Kasumi-1 (cell line): ENCODE measurements around the gene AUTS2.

ENCODE experiments used
- DNase-seq, 2 experiments: peaks; one replicate each; lab custom pipeline; 2025; lab: John Stamatoyannopoulos, UW

The AUTS2 gene

DNA sequence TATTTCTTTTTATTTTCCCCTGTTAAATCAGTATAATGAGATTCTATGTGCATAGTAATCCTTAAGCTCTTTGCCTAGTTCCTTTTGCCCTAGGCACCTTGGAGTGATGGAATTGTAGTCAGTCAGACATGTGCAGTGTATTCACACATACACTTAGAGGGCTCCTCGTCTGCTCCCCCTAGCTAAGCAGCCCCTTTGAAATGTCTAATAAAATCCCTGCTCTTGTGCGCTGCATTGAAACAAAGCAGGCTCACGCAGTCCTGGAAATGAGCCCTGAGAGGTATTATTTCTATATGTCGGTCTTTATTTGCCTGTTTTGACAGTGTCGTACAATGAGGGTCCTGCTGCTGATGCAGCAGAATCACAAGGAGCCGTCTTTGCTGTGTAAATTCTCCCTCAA is 258.7 kb downstream of the AUTS2 start:
- DNase-seq: no peak

DNA sequence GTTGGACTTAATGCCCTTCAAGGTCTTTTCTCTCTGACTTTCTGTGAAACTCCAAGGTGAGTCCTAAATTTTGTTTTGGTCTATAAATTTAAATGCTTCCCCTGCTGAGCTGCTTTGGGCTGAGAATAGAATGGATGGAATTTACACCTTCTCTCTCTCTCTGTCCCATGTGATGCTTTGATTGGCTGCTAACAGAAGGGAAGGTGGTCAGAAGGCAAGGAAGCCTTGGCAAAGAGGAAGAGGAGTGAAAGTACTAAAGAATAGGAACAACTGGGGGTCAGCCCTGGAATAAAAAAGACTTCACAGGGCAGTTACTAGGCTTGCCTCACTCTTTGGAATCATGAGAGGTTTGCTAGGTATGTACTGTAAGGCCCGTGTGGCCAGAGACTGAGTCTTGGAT is 260.2 kb downstream of the AUTS2 start:
- no peak for DNase-seq

DNA sequence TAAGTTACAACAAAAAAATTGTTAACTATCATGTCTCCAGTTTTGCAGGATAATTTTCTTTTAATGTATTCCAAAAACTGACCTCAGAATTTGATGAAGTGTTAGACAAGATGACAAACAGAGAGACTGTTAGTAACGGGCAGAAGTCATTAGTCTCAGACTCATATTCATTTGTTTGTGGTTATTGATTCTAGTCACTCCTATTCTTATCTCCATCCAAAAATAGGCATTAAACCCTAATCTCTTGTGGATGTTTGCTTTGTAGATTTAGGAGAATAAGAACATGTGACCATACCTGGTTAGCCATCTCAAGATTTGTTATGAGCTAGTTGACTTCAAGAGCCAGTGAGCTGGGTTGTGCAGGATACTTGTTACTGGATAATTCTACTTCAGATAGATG is 261.1 kb downstream of the AUTS2 start:
- no peak for DNase-seq

DNA sequence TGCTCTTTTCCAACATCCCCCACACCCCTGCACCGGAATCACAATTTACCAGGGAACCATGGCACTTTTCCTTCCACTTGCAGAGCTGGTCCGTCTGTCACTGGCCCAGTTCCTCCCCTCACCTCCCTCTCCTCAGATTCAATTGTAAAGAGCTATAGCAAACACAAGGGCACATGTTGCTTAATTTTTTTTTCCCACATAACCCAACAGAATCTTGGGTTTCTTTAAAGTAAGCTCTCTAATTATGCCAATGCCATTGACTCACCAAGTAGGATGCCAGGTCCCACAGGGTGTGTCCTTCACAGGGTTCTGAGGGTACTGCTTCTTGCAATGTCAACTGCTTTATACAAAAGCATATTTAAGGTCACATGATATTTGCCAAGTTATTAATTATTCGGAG is 262.2 kb downstream of the AUTS2 start:
- no peak for DNase-seq

DNA sequence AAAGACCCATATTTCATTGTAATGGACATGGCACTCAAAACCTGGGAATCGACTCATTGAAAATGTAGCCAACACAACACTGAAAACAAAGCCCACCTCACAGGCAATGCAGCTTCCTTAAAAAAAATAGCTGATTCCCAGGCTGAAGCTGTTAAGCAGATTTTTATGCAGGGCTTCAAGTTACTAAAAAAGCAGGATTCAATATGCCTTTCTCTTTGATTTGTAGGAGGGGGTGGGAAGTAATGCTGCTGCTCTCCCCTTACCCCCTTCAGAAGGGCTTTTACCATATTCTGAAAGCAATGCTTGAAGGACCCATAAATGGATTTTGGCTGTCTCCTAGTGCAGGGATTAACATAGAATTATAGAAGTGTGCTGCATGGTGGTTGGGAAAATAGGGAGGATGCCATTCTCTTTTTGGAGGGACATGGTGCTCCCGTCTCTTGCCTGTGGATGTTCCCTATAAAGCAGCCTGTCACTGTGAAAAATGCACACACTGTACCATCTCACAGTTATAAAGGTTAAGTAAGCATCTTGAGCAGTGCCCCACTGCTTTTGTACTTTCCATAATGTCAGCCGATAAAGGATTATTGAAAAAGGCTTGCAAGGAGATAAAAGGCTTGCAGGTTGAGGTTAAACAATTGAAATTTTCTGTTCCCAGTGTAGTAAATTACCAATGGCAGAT is 262.8 kb downstream of the AUTS2 start:
- no peak for DNase-seq

DNA sequence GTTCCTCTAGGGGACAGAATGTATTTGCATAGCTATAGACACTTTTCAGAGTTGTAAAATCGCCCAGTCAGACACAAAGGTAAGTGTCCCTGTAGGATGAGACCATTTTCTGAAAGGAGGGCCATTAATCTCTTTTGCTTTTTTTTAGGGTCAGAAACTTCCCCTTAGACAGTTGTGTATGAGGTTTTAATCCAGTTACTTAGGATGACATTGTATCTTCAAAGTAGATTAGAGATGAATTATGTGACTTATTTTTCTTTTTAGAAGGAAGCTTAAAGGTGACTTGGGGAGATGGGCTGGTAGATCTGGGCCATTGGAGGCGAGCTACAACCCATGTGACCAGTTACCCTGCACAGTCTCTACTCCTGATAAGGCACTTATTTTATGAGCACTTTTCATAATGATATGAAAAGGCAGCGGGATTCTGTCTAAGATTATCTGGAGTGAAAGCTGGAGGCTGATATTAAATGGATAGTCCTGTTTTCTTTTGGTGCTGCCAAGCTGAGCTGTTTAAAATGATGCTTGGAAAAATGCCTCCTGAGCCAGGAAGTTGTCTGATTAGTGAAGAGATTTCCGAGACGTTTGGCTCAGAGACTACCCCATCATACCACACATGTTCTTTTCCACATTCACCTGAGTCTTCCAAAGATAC is 264.3 kb downstream of the AUTS2 start:
- no peak for DNase-seq

DNA sequence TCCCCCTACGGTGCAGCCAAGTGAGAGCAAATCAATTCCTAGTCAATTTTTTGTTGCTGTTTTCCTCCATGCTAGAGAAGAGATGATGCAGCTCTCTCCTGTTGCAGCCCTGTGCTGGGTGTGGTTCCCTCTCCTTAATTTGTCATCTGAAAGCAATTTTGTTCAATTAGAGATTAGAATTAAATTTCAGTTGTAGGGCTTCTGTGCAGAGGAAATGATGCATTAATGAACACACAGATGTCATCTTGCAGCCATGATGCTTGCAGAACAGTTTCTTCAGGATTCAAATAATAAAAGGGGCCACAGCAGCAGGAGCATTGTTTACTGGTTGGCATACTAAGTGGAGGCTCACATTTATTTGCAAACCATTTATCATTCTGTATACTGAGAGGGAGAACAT is 266.0 kb downstream of the AUTS2 start:
- no peak for DNase-seq

DNA sequence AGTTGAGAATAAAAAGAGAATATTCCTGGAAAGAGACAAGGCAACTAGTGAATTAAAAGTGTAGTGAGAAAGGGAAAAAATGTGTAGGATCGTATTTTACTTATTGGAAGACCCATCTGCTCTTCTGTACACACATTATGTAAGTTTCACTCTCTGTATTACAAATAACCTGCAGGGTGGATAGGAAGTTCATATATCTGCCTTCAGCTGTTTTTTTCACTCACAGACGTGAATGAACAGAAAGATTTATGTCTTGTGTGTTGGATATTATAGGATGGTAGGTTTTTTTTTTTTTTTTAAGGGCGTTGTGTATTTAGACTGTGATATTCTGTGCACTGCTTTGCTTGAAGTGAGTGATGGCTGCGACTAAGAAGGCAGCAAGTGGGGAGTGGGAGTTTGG is 266.5 kb downstream of the AUTS2 start:
- no peak for DNase-seq

DNA sequence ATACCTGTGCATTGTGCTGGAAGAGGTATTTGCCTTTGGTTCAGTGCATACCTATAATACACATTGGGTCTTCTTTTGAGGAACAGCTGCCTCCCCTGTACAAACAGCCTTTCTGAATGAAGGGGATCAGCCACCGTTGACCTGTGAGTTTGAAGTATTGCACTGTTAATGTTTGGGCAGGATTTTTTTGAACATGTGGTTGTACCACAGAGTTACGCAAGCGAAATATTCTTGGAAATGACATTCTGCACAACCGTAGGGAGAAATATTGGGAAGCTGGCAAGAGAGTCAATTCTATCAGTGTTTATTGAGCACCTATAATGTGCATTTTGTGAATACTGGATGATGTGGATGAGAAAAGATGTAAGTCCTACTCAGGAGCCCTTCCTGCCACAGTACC is 270.6 kb downstream of the AUTS2 start:
- no peak for DNase-seq

DNA sequence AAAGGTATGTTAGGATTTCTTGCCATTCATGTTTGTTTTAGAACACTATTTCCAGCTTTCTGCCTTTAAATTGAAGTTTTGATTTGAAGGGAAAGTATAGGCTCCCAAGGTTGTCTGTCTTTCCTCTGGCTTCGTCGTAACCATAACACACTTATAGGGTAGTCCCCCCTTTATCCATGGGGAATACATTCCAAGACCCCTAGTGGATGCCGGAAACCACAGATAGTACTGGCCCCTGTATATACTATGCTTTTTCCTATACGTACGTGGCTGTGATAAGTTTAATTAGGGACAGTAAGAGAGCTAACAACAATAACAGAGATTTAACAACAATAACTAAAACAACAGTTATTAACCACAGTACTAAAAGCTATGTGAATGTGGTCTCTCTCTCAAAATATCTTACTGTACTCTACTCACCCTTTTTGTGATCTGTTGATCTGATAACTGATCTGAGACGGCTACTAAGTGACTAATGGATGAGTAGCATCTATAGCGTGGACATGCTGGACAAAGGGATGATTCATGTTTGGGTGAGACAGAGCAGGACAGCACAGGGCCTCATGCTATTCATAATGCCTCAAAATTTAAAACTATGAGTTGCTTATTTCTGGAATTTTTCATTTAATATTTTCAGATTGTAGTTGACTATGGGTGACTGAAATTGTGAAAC is 273.1 kb downstream of the AUTS2 start:
- DNase-seq: no peak

DNA sequence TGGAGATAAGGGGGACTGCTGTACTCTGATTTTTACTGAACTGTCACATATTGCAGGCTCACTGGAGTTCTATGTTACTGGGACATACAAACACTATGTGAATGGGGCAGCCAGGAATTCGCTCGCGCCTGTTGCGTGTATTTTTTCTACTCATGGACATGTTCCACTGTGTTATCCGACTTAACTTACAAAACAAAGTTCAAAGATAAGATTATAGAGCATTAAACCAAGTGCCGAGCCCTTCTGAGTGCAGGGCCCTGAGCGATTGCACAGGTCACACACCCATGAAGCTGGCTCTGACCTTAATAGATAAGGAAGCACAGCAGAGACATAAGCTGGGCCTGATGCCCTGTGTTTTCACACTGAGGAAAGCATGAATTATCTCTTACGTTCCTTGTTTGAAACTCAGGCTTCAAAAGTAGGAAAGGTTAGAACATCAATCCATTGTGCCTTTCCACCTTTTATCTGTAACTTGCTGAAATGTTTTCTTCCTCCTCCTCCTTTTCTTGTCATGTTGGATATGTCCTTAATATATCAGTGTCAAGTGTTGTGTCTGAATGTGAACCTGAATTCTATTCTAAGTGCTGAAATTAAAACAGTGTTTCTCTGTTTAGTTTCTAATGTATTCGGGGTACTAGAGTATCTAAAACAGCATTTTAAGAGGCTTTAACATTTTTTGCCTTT is 273.8 kb downstream of the AUTS2 start:
- DNase-seq: no peak

DNA sequence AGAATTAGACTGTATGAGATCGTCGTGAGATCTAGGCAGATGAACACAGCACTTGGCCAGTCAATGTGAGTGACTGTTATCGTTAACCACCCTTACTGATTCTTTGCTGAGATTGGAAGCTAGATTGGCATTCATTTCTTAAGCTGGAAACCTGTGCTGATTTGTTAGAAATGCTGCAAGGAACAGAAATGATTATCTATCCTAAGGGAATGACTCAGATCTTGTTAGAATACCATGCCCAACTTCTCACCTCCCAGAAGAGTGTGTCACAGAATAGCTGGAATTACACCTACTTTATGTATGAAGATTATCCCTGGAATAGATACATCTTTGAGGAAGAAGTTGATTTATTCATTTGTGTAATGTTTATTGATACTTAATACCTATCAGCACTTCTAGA is 275.2 kb downstream of the AUTS2 start:
- DNase-seq: no peak

DNA sequence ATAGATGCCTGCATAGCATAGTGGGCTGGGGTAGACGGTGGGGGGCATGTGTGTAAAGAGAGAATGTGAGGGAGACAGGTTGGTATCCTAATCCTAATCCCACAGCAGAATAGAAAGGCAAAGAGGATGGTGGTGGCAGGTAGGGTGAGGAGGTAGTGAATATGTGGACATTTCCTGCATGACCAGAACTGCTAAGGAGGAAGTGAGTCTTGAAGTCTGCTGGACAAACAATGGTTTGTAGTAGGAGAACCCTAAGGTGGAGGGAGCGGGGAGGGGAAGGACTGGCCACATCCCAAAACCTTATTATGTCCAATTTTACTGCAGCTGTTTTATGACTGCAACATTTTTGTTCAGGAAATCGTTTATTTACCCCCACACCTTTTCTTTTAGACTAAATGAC is 279.7 kb downstream of the AUTS2 start:
- no peak for DNase-seq

DNA sequence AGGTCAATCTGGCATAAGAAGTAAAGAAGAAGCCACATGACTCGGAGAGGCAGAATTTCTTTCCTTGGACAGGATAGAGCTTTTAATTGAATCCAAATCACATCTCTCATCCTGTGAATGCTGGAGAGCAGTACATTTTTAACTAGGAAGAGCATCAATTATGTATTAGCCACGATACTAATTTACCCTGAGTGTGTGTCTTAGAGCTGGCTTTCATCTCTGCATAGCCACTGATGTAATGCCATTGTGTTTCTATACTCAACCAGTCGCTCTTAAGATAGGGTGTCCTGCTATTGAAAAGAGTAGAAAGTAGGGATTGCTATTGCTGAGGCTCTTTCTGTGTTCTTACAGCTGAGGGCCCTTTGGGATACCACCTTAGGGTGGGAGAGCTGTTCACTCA is 280.3 kb downstream of the AUTS2 start:
- DNase-seq: no peak

DNA sequence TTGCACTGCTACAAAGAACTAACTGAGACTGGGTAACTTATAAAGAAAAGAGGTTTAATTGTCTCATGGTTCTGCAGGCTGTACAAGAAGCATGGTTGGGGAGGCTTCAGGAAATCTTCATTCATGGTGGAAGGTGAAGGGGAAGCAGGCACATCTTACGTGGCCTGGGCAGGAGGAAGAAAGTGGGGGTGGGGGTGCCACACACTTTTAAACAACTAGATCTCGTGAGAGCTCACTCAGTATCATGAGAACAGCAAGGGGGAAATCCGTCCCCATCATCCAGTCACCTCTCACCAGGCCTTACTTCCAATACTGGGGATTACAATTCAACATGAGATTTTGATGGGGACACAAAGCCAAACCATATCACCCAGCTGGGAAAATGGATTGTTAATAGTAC is 281.7 kb downstream of the AUTS2 start:
- no peak for DNase-seq

DNA sequence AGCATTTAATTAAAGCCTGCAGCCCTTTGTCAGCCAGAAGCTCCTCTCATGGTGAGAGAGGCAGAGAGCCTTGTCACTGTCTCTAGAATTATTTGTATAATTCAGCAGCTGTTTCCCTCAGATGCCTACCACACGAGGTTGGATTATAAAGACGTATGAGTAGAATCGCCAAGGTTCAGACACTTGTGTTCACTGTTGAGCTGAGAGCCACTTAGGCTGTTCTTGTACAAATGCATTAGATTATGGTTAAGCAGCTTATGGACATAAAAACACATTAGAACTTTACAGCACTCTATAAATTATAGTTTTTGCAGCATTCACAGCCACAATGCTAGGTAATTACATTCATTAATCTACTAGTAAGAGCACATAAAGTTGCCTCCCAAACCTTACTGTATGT is 282.6 kb downstream of the AUTS2 start:
- no peak for DNase-seq

DNA sequence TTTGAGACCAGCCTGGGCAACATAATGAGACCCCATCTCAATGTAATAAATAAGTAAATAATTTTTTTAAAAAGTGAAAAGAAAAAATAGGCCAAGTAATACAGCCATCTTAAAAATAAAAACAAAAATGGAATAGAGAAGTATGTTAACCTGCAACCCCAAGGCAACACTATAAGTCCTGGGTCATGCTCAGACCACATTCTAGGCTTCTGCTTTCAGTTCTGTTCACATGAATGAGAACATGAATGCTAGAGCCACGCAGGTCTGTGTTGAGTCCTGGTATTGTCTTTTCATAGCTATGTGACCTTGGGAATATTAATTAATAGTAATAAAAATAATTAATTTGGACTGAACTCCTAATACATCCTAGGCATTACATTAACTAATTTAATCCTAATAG is 284.0 kb downstream of the AUTS2 start:
- no peak for DNase-seq

DNA sequence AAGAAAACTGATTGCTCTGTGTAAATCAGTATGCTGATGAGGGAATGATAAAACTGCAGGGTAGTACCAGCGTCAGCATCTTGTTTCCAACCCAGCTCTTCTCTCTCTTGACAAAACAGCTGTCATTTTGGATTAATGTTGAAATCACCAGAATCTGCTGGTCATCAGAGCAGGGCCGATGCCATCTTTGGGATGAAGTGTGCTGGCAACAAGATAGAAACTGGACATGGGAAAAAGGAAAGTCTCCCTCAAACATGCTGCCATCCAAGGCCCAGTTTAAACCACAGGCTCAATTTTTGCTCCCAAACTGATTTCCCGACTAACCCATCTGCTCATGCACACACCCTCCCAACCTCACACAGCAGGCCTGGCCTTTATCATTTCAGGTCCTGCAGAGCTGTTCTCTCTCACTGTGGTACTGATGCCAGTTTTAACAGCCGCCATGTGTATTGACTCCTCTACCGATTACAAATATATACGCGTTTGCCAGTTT is 285.2 kb downstream of the AUTS2 start:
- no peak for DNase-seq

DNA sequence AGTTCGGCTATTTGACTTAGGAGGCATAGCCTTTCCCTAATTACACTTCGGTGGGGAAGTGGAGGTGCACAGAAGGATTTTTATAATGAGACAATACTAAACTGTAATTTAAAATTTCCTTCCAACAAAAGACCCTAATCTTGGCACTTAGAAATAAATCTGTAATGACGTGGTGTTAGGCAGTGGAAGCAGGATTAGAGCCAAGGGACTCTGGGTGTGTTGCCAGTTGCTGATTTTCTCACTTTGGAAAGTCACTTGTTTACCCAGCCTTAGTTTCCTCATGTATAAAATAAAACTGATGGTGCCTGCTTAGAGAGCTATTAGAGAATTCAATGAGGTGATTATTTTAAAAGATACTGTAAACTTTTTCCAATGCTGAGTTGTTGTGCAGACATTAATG is 287.2 kb downstream of the AUTS2 start:
- DNase-seq: no peak

DNA sequence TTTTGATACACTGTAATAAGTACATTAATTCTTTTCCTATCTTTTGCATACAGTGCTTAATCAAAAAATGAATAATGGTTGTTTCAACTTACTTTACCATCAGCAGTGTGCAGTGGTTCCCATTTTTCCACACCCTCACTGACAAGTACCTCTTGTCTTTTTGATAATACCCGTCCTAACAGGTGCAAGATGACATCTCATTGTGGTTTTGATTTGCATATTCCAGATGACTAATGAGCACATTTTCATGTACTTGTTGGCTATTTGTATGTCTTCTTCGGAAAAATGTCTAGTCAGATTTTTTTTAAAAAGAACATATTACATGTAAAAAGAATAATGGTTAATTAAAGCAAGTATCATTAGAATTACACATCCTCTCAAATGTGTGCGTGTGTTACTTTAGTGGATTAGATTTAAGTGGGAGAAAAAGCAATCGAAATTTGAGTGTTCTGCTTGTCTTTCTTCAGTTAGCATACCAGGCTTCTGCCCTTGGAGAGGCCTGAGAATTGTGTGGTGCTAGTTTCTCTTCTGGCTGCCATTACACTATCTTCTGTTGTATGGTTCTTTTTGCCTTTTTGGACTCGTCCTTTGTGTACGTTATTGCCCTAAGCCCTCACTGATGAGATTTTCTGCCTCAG is 291.2 kb downstream of the AUTS2 start:
- no peak for DNase-seq

DNA sequence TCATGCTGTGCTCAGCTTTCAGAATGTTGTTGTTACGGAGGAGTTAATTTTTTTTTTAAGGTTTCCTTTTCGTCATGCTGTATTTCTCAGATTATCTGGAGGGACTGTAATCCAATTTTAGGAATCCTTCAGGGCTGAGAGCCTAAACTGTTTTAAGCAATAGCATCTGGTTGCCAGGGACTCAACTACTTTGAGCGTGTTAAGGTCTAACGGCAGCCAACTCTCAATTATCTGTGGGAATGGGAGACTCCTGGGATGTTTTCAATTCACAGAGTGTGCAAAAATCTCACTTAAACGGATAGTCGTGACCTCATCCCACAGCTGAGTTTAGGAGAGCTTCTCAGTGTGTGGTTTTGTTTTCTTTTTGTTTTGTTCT is 291.7 kb downstream of the AUTS2 start:
- DNase-seq: no peak

DNA sequence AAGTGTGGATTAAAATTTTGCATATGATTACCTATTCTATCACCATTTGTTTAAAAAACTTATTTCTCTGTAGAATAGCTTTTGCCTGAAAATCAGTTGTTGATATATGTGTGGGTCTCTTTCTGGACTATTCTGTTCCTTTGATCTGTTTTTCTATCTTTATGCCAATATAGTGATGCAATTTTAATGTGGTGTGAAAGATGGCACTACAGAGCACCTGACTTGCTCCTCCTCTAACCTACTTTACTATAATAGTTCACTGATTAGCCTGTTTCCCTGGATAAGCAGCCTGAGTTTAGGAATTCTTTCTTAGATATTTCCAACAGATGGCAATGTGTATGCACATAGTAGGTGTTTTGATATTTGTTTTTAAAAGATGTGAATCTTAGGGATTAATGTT is 294.5 kb downstream of the AUTS2 start:
- no peak for DNase-seq
